ENCODE measurements around the gene KCNK7.
"Not testable (repeated sequence)": the region's sequence is repeated elsewhere in the genome, so short reads cannot be mapped to it uniquely, and the experiment has no call there.

Gene KCNK7

GRCh38 chr11:65595543-65596281, at the start of gene KCNK7:
KCNK7 (minus strand) TSS chr11:65595800; CDS start chr11:65595772, 28 bp downstream.
- no peak for DNase-seq

GRCh38 chr11:65644837-65645236, 49.2 kb upstream of the KCNK7 start:
- no peak for DNase-seq

- no peak for DNase-seq
Measured at GRCh38 chr11:65643971-65644370, 48.4 kb upstream of the KCNK7 start.

GRCh38 chr11:65642014-65642671, 46.5 kb upstream of the KCNK7 start:
- DNase-seq, result no peak

- DNase-seq, result no peak
Measured at GRCh38 chr11:65641297-65642013, 45.9 kb upstream of the KCNK7 start.

GRCh38 chr11:65640483-65641296, 45.1 kb upstream of the KCNK7 start:
- peak; percentile 62 to 79 for DNase-seq

GRCh38 chr11:65639623-65640482, 44.3 kb upstream of the KCNK7 start:
- DNase-seq, result peak; percentile 87 to 92

- not testable (repeated sequence) for DNase-seq
Measured at GRCh38 chr11:65639228-65639597, 43.6 kb upstream of the KCNK7 start.

GRCh38 chr11:65637794-65638419, 42.3 kb upstream of the KCNK7 start, which contains the start of gene SIPA1:
SIPA1 (plus strand) TSS chr11:65638101; CDS start chr11:65640922, 2,821 bp downstream.
- DNase-seq, result peak; percentile 65 to 81

- no peak for DNase-seq
Measured at GRCh38 chr11:65637032-65637557, 41.5 kb upstream of the KCNK7 start.

GRCh38 chr11:65636108-65637031, 40.8 kb upstream of the KCNK7 start:
- no peak for DNase-seq

- no peak for DNase-seq
Measured at GRCh38 chr11:65634905-65635731, 39.5 kb upstream of the KCNK7 start.

- no peak for DNase-seq
Measured at GRCh38 chr11:65634440-65634839, 38.8 kb upstream of the KCNK7 start.

- DNase-seq, result no peak
Measured at GRCh38 chr11:65634109-65634436, 38.5 kb upstream of the KCNK7 start.

GRCh38 chr11:65633390-65634108, 37.9 kb upstream of the KCNK7 start:
- no peak for DNase-seq

- no peak for DNase-seq
Measured at GRCh38 chr11:65630215-65630614, 34.6 kb upstream of the KCNK7 start.

- DNase-seq, result no peak
Measured at GRCh38 chr11:65629579-65629978, 34.0 kb upstream of the KCNK7 start.

GRCh38 chr11:65627202-65627601, 31.6 kb upstream of the KCNK7 start:
- DNase-seq, result no peak
